Activated CD4-positive, alpha-beta T cell treated with anti-CD3 and anti-CD28 coated beads, Interleukin-10, Interleukin-2, amounts not matched to agents 100 ng/mL and 50 ng/mL, durations not matched to agents 16 hours and 8 hours (primary cell): ENCODE results near the gene GADL1.

Experiments
- DNase-seq: peaks from one replicate; pipeline ENCODE4 v3.0.0-alpha.2; 2020

The GADL1 gene

DNA sequence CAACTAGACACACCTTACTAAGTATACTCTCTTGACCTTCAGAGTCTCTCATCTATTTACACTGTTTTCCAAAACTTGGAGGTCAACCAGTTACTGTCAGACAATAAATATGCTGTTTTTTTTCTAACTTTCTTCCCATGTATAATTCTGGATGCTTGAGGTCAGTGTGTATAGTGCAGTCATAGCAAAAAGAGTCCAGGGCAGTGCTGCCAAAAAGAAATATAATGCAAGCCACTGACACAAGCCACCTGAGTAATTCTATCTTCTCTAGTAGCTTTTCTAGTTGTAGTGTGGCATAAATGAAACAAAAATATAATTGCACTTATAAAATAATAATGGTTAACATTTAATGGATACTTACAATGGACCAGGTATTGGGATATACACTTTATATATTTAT is 21.6 kb downstream of the GADL1 start:
- no peak for DNase-seq

DNA sequence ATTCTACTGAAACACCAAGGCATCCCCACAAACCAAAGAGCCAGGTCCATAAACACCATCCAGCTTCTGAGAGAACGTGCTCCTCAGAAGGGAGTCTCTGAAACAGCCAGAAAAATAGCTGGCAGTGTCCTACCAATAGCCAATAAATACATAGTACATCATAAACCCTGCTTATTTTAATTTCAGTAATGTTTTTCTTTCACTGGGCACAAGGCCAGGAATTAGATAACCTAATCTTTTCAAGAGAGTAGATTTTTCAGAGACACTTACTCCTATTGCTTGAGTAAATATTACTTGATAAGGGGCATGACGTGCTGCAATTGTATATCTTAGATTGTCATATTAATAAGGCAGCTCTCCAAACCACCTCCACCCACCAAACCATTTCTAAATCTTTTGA is 22.7 kb downstream of the GADL1 start:
- DNase-seq = no peak

DNA sequence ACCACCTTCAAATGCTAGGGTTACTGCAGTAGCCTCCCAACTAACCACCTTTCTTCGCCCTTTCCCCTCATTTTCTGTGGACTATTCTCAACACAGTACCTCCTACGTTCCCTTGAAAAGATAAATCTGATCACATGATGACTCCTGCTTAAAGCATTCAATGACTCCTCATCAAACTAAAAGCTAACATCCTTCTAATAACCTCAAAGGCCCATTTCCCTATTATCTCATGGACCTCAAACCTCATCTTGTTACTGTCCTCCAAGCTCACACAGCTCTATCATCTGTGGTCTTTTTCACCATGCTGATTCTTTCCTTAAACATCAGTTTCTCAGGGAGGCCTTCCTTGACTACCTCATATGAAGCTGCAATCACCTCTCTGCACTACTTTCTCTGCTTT is 29.6 kb downstream of the GADL1 start:
- DNase-seq = no peak

DNA sequence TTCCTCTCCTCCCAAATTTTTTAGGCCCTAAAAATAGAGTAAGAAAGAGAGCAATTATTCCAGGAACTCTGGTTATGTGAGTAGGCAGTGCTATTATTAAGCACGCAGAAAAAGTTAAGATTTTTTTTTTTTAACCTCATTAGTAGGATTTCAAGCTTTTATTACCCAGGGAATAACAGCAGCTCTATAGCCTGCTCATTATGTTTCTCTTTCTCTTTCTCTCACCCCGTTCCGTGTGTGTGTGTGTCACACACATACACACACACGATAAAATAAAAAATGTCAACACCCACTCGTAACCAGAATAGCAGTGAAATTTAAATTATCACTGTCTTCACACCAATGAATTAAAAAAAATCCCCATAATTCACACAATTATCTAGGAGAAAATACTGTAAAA is 30.3 kb downstream of the GADL1 start:
- DNase-seq = no peak

DNA sequence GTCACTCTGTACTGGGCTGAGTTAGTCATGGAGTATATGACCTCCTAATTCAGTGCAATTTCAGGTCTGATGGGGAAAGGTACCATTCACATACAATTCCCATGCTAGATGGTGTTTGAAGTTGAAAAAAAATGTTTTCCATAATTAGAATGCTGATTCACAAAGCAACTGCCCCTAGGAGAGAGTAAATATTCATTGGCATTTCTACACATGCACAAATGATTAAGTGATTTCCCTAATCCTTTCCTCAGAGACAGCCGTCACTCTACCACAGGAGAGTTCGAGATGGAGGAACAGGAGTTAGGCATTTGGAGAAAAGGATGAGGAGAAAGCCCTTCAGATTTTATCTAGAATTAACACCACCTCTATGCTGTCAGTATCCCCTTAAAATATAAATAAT is 32.5 kb downstream of the GADL1 start:
- no peak for DNase-seq

DNA sequence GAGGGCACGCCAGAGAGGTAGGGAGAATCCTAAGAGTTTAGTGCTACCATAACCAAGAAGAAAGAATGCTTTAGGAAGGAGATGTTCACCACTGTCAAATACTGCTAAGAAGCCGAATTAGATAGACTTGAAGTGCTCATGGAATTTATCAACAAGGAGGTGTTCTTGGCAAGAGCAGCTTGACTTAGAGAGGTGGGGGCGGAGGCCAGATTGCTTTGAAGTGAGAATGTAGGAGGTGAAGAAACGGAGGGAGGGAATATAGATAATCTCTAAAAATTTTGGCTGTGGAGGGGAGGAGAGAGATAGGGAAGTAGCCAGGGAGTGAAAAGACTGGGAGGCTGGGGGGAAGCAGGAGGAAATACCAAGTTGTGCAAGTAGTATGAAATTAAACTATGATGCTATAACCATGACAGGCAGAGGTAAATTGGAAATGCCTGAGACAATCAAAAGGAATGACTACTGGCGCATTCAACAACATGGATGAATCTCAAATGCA is 35.5 kb downstream of the GADL1 start:
- DNase-seq = no peak

DNA sequence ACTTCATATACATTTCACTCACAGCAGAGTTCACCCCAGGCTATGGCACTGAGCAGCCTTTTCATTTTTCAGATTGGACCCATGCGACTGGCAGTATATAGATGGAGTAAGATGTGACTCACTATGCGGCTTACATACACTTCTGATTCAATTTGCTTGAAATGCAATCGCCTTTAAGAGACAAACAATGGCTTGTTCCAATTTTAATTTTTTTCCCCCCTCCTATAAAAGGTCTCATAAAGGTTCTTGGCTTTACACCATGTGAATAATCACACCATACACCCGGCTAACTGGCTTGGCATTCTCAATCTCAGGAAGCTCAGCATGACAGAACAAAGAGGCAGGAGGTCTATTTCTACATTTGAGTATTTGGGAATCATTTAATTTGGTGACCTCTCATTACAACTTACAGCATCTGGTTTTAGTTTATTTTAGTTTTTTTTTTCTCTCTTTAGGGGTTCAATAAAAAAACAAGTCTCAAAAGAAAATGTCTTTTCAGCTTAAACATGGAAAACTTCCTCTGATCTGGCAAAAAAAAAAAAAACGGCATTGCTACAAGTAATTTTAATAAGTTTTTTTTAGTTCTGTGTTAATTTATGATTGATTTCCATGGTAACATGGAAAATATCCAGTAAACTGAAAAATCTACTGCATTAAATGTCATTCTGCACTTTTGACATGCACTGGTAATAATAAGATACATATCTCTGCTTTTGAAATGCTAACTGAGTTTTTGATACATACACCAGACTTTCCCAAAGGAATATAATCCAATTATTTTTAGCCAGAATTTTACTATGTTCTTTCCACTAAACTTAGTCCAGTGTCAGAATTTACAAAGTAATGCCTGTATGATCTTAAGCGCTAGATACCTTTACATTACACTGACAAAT is 38.8 kb downstream of the GADL1 start:
- no peak for DNase-seq

DNA sequence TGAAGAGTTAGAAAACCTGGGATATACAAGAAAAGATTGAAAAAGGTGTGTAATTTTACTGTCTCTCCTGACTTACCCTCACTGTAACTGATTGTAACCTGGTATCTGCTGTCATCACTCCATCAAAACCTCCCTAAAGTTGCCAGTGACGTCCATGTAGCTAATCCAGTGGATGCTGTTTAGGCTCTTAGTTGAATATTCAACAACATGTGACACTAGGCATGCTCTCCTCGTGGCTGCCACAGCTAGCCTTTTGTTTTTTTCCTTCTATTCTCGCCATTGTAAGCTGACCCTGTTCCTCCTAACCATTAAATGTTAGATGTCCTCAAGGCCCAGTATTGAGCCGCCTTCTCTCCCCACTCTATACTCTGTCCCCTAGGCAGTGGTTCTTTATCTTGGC is 41.6 kb downstream of the GADL1 start:
- no peak for DNase-seq

DNA sequence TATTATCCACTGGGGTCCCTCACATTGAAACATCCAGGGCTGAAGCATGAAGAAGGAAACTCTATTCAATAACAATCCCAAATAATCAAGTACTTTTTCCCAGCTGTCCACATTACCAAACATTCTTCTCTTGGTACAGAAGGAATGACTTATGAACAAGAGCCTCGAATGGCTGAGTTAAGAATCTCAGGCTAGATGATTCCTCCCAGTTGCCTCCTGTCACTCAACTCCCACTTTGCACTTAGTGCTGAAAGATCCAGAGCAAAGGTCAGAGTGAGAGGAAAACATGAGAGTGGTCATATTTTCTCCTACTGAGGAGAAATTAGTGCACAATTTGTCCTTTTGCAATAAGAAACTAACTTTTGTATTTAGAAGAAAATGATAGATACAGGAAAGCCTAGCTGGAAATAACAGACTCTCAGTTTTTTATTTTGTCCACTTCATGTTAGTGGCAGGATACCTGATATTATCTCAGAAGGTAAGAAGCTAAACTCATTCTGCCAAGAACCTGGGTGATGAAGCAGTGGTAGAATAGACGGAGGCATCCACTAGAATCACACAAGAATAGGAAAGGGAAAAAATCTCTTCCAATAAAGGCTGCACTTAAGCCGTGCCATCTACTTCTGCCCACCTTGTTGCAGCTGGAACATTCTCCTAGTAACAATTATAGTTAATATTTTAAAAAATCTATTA is 46.2 kb downstream of the GADL1 start:
- no peak for DNase-seq

DNA sequence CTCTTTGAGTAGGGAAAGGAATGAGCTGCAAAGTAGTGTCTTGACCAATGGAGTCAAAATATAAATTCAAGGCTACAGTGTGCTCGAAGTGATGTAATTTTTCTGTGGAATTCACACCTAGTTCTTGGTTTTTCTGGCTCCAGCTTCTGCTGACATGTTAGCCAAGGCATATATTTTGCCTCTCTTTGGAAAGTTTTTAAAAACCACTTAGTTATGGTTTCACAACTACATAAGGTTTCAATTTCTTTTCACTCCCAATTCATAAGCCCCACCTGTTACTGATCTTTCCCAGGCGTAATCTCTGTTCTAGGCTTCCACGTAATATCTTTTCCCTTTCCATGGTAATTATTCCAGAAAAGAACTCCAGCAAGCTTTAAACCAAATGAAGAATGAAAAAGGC is 46.9 kb downstream of the GADL1 start:
- peak; percentile 2 for DNase-seq

DNA sequence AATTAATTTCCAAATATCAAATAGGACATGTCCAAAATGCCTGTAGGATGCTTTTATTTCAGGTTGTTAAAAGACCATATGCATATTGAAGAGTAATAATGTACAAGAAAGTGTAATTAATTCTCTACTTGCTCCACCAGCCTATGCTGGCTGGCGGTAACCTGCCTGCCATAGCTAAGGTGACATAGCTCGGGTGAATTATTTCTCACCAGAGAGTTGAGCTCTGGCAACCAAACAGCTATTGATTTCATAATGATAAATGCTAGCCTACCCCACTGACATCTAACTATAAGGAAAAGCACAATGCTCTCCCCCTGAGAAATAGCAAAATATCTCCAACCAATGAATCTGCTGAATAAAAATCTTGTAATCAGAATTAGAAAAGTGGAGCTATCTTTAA is 48.9 kb downstream of the GADL1 start:
- DNase-seq = no peak

DNA sequence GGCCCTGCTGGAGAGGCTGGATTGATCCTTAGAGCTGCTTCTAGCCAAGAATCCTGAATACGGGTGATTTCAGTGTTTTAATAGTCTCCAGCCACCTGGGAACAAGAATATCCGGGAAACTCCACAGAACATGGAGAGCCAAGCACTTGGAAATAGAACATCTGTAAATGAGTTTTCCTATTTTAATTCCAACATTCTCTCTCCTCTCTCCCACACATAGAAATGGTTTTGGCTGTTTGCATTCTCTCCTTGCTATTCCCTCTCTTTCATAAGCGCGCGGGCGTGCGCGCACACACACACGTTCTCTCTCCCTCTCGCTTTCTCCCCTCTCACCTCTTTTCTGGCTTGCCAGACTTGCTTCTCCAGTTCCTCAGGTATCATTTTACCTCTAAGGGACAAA is 50.6 kb downstream of the GADL1 start:
- no peak for DNase-seq

DNA sequence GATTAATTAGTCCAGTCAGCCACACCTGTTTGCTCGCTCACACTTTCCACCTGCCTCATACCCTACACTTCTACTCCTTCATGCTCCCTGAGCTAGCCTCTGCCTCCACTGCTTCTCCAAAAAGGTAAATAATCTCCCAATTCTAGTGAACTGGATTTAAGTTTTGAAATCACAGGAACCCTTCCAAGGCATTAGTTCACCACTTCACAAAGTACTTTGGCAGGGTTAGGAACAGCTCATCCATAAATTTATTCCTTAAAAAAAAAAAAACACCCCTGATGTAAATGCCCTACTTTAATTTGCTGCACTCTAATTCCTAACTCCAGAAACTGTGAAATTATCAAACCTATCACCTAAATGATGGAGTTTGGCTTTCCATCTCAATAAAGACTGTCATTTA is 58.3 kb downstream of the GADL1 start:
- DNase-seq = no peak

DNA sequence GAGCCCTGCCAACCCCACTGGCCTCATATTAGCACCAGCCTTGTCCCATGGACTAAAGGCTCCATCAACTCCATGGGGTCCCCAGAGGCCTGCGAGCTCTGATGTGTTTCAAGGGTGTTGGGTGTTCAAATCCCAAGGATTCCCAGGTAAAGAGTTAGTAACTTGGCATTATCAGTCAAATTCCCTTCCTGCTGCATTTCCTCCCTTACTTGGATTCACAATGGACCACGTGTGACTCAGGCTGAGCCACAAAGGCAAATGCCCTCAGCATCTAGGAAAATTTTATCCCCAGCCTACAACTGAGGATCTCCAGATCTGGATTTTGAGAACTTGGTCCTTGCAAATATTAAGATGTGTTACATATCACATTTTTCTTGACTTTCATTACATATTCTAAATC is 58.8 kb downstream of the GADL1 start:
- no peak for DNase-seq

DNA sequence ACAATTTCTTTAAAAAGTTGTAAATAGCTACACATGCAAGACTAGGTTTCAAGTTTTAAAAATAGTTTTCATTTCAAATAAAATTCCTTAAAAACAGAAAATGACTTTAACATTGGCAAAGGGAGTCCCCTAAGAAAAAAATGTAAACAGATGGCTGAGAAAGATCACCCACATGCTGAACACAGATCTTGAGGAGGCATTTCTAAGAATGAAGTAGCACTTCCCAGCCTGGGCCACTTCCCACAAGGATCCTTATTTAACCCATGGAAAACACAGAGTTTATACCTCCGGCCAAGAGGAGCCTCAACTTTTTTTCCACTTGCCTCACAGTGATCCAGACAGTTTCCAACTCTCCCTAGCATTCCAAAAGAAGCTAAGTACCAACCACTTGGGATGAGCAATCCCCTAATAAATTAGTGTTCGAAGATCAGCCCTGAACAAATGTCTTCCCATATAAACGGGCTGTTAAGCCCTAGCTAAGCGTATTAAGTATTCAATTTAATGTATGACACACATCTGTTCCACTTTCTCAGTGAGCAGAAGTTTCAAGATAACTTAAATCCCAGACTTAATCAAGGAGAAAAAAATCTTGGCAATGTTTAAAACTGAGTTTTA is 61.4 kb downstream of the GADL1 start:
- DNase-seq = no peak

DNA sequence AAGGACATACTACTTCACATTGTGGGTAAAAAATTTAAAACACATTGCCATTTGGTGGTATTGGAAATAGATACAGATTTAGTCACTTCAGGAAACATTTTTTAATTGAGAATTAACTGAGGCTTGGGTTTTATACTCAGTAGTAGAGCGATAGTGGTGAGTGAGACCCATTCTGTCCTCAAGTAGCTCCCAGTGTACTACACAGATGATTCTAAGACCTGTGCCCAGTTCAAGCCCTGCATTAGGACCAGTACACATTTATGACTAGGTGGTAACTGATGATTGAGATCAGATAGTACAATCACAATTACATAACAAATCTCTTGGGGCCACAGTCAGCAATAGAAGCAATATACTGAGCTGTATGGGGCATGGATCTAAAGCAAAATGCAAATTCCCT is 67.4 kb downstream of the GADL1 start:
- DNase-seq = no peak

DNA sequence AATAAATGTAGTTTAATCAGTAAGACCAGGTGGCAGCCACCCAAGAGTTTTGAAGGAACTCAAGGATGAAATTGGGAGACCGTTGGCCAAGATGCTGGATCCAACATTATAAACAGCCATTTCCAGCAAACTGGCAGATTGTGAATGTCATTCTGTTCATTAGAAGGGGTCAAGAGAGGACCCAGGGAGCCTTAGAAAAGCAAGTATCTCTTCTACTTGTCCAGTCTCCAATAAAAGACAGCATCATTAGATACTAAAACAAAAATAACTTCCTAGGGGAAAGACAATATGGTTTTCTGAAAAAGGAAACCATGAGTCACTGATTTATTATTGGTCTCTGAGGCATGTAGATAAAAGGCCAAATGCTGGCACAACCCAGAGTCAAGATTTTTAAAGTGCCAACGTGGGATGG is 67.9 kb downstream of the GADL1 start:
- DNase-seq = no peak

DNA sequence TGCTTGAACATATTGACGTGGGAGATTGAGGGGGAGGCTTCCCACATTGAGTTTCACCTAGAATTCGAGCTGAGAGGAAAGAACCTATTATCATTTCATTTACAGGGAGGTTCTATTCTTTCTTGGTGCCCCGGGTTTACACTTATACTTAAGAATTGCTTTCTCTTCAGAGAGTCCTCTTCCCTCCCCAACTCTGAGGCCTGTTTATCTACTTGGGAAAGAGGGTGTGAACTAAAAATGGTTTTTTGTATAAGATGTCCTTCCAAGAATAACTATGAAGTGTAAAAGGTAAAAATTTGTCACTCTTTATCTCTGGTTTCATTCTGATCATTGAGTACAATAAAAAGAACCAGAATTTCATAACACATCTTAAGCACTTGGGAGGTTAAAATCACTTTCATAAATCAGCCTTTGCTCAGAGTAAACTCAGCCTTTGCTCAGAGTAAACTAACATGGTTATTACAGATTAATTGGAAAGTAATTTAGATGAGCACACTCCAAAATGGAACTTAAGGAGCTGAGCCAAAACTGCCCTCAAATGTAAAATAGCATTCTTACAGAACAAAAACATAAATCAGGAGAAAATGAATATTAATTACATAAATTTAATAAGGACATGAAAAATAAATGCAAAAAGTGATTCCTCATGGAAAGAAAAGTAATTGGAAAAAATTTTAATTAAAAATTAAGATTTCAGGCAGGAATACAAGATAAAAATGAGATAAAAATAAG is 75.2 kb downstream of the GADL1 start:
- no peak for DNase-seq

DNA sequence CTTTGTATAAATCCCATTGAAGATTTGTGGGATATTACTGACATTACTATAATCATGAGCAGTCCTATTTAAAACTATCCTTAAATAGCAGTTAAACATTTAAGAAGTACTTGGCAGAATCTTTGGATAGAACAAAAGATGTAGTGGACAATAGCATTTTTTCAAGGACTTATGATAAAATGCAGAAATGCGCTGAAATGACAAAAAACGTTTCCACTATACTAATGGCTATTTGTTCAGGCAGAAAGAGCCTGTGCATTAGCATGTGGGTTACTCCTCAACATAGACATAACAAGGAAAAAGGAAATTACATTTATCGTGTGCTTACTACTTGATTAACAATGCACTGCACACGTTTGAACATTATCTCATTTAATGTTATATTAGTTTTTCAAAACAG is 80.7 kb downstream of the GADL1 start:
- DNase-seq = no peak

DNA sequence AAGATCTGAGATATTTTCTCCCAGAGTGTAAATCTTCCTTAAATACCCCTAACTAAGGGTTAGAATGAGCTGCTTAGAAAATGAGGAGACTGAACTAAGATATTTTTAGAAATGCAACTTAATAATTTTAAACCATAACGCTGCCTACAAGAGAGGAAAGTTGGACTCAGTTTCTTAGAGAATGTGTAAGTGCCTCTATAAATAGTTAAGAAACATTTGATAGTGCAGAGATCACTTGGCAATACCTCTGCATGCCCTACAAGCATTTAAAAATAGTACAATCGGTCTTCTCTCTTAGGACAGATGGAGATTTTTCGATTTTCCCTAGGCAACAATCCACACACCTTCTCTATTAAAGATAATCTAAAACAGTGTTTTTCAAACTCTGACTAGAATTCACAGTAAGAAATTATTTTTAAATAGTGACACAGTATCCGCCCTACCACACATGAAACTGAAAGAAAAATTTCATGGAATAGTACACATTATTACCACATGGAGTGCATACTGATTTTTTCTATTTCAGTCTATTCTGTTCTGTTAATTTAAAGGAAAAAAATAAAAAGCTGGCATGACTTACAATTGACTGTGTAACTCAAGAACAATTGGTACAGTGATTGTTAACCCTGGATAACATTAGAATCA is 83.2 kb downstream of the GADL1 start:
- DNase-seq = no peak

DNA sequence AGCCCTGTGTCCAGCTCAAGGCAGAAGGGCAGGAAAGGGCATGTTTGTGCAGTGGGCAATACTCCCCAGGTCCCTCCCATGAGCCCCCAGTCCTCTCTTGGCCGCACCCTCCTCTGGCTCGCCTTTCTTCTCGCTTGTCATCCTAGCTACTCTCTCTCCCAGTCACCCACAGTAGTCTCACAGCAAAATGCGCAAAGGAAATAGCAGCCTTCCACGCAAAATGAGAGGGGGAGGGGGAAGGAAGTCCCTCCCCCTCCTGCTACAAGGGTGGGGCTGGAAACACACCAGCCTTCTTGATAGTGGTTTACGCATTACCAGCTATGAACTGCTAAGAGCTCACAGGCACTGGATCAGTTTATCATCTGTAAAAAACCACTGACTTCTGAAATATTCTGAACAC is 83.8 kb downstream of the GADL1 start:
- no peak for DNase-seq

DNA sequence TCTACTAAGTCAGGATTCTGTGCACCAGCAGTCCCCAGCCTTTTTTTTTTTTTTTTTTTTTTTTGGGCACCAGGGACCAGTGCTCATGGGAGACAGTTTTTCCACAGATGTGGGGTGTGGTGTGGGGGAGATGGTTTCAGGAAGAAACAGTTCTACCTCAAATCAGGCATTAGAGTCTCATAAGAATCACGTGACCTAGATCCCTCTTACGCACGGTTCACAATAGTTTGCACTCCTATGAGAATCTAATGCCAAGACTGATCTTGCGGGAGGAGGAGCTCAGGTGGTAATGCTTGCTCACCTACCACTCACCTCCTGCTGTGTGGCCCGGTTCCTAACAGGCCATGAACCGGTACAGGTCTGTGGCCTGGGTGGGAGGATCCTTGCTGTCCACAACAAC is 88.8 kb downstream of the GADL1 start:
- DNase-seq = no peak

DNA sequence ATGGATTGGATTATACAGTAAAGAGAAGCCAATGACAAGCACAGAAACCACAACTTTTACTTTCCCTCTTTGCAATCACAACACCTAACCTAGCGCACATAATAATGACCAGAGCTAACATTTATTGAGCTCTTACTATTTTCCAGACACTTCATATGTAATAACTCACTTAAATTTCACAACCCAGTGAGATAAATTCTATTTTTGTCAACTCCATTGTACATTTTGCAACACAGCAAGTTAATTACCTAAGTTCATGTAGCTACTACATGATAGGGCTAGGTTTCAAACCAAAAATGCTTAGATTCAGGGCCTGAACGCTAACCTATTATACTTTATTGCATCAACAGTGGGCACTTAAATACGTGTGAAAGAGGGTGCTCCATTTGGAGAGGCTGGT is 89.5 kb downstream of the GADL1 start:
- no peak for DNase-seq
